HepG2 (cell line): ENCODE measurements around the gene RAB33A.

Experiments used
- POLR2A ChIP-seq, 2 experiments: IDR thresholded peaks; 2 replicates each; pipeline ENCODE4 v1.6.1; 2011; ENCODE audit warnings: low read depth in 2 of 2, low read length in 2 of 2, mild to moderate bottlenecking in 1 of 2, moderate library complexity in 1 of 2; ENCODE audit not compliant: insufficient read depth in 1 of 2
- ZNF484 ChIP-seq: sonication (generic); formaldehyde crosslinking; IDR thresholded peaks from 2 replicates; pipeline ENCODE4 v1.5.1; 2020; ENCODE audit warnings: mild to moderate bottlenecking, low read depth, missing genetic modification reagents, borderline replicate concordance
- ZNF652 ChIP-seq: IDR thresholded peaks from 2 replicates; pipeline ENCODE4 v1.6.1; 2016; ENCODE audit warnings: low read depth, borderline replicate concordance
- TF ChIP-seq, protein P1 (sequence below): IDR thresholded peaks from 2 replicates; pipeline ENCODE4 v1.6.1; 2012; ENCODE audit warnings: inconsistent platforms
- TF ChIP-seq, protein P2 (sequence below), 2 experiments: IDR thresholded peaks; 2 replicates each; pipeline ENCODE4 v1.6.1; 2011 to 2012; ENCODE audit warnings: low read length in 2 of 2, borderline replicate concordance in 1 of 2, low read depth in 1 of 2, mild to moderate bottlenecking in 1 of 2, moderate library complexity in 1 of 2

- TF ChIP-seq POLR2A (IDR thresholded peaks at IDR 0.05; ENCODE audit: insufficient read depth in 1 of 2, low read depth in 2 of 2, low read length in 2 of 2), result no peak
- TF ChIP-seq, protein P1, sequence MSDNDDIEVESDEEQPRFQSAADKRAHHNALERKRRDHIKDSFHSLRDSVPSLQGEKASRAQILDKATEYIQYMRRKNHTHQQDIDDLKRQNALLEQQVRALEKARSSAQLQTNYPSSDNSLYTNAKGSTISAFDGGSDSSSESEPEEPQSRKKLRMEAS, result no peak
- TF ChIP-seq, protein P2, sequence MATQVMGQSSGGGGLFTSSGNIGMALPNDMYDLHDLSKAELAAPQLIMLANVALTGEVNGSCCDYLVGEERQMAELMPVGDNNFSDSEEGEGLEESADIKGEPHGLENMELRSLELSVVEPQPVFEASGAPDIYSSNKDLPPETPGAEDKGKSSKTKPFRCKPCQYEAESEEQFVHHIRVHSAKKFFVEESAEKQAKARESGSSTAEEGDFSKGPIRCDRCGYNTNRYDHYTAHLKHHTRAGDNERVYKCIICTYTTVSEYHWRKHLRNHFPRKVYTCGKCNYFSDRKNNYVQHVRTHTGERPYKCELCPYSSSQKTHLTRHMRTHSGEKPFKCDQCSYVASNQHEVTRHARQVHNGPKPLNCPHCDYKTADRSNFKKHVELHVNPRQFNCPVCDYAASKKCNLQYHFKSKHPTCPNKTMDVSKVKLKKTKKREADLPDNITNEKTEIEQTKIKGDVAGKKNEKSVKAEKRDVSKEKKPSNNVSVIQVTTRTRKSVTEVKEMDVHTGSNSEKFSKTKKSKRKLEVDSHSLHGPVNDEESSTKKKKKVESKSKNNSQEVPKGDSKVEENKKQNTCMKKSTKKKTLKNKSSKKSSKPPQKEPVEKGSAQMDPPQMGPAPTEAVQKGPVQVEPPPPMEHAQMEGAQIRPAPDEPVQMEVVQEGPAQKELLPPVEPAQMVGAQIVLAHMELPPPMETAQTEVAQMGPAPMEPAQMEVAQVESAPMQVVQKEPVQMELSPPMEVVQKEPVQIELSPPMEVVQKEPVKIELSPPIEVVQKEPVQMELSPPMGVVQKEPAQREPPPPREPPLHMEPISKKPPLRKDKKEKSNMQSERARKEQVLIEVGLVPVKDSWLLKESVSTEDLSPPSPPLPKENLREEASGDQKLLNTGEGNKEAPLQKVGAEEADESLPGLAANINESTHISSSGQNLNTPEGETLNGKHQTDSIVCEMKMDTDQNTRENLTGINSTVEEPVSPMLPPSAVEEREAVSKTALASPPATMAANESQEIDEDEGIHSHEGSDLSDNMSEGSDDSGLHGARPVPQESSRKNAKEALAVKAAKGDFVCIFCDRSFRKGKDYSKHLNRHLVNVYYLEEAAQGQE (IDR thresholded peaks at IDR 0.05; ENCODE audit: borderline replicate concordance in 1 of 2, low read depth in 1 of 2, low read length in 2 of 2), result no peak
- TF ChIP-seq ZNF652 (CRISPR knock-in tag), result no peak
- TF ChIP-seq ZNF484, result no peak
Observed at GRCh38 chrX:130176354-130176776, 4.6 kb downstream of the RAB33A start.
